Kidney epithelial cell (primary cell): ENCODE measurements around the gene FMN1. TPM values are rescaled to one million over a fixed set of nuclear protein-coding genes. Genes with fewer than 3 reads are reported as not detected.

Experiments
- DNase-seq: peaks from one replicate; pipeline ENCODE4 v3.0.0-alpha.2; 2010; ENCODE audit warnings: low read depth
- H3K27me3 ChIP-seq: 2 replicates; pipeline ENCODE4 v1.6.0; 2011; ENCODE audit warnings: low read length; ENCODE audit not compliant: control insufficient read depth, insufficient read depth
- H3K36me3 ChIP-seq: 2 replicates; pipeline ENCODE4 v1.5.1; 2011; ENCODE audit warnings: low read length; ENCODE audit not compliant: control insufficient read depth, insufficient read depth
- H3K4me3 ChIP-seq: 2 replicates; pipeline ENCODE4 v1.5.1; 2011; ENCODE audit warnings: low read depth, mild to moderate bottlenecking, control low read depth, low read length
- CTCF ChIP-seq: IDR thresholded peaks from 2 replicates; pipeline ENCODE4 v1.5.1; 2011; ENCODE audit warnings: mild to moderate bottlenecking, moderate library complexity, low read length, control low read depth, inconsistent platforms; ENCODE audit not compliant: insufficient read depth, poor library complexity, severe bottlenecking
- total RNA-seq: library from RNA; depleted of rRNA; stranded (reverse); fragments of >200 nt; gene quantifications from 2 replicates; pipeline ENCODE4 v1.2.3, GENCODE V29; 2015

Gene FMN1
- total RNA-seq, 1 donor from 2014 or later = 4.5 TPM

- TF ChIP-seq CTCF = no peak
- Histone ChIP-seq H3K36me3 (no peaks in the 10 kb centered on the region), H3K4me3 (no peak overlapping the region), H3K27me3 (no peaks in the 10 kb centered on the region)
- no peak for DNase-seq
These were observed 102.4 kb downstream of the FMN1 start for GRCh38 chr15:33091983-33092693.

- no peak for DNase-seq
- no peak for TF ChIP-seq CTCF
- Histone ChIP-seq H3K4me3 (no peak overlapping the region), H3K27me3 (no peaks in the 10 kb centered on the region), H3K36me3 (no peaks in the 10 kb centered on the region)
These were observed 104.4 kb downstream of the FMN1 start for GRCh38 chr15:33089878-33090757.

GRCh38 chr15:33089165-33089877 lies 105.2 kb downstream of the FMN1 start:
- DNase-seq = no peak
- TF ChIP-seq CTCF = no peak
- no peaks in the 10 kb centered on the region for H3K27me3 ChIP-seq
- H3K36me3 ChIP-seq = no peaks in the 10 kb centered on the region
- H3K4me3 ChIP-seq = no peak overlapping the region

- peak; percentile 43 for TF ChIP-seq CTCF
These were observed 107.9 kb downstream of the FMN1 start for GRCh38 chr15:33086500-33087121.

GRCh38 chr15:33084661-33085060 lies 109.9 kb downstream of the FMN1 start:
- no peaks in the 10 kb centered on the region for H3K27me3 ChIP-seq
- DNase-seq = no peak
- H3K36me3 ChIP-seq = no peaks in the 10 kb centered on the region
- TF ChIP-seq CTCF = no peak
- no peak overlapping the region for H3K4me3 ChIP-seq

More at GRCh38 chr15:33086500-33087121, 107.9 kb downstream of the FMN1 start:
- no peak for DNase-seq
- Histone ChIP-seq H3K27me3 (no peaks in the 10 kb centered on the region), H3K4me3 (no peak overlapping the region), H3K36me3 (no peaks in the 10 kb centered on the region)
